Activated CD4-positive, alpha-beta memory T cell treated with anti-CD3 and anti-CD28 coated beads, Interleukin-2, amount 10 ng/mL, durations not matched to agents 7 days and 5 days (primary cell): ENCODE measurements around the gene USP28. TPM values are rescaled to one million over a fixed set of nuclear protein-coding genes. Genes with fewer than 3 reads are reported as not detected.

Experiments
- total RNA-seq, 2 experiments: library from RNA; stranded (reverse); gene quantifications; one replicate each; pipeline ENCODE4 v1.2.3, GENCODE V29; 2021

Gene USP28
- total RNA-seq, 2 experiments from 2014 or later = 52.3 to 53.8 TPM

Other genes starting within 250 kb of the USP28 start
- gene TMPRSS5, start 169.3 kb downstream of the USP28 start, total RNA-seq = under 1 TPM; 0.50 to 0.78 TPM
- gene ZW10, start 101.9 kb downstream of the USP28 start, total RNA-seq = 10 to 100 TPM; 14.4 to 15.2 TPM
- gene CLDN25, start 95.8 kb downstream of the USP28 start, total RNA-seq = not detected
- gene HTR3B, start 29.2 kb upstream of the USP28 start, total RNA-seq = not detected
- not detected for gene HTR3A, start 99.5 kb upstream of the USP28 start, total RNA-seq
- gene ZBTB16, start 184.1 kb upstream of the USP28 start, total RNA-seq = 10 to 100 TPM; 11.0 to 11.8 TPM